Fibroblast of villous mesenchyme (primary cell): ENCODE data around the gene HTD2. TPM values are rescaled to one million over a fixed set of nuclear protein-coding genes. Genes with fewer than 3 reads are reported as not detected.
A peak's percentile ranks its signal among the peaks of the same experiment; 100 is the strongest.

Experiments
- DNase-seq: peaks from one replicate; pipeline ENCODE4 v3.0.0-alpha.2; 2010; ENCODE audit warnings: low read depth
- H3K4me3 ChIP-seq: 2 replicates; pipeline ENCODE4 v1.5.1; 2011; ENCODE audit warnings: low read depth, mild to moderate bottlenecking, low read length
- CTCF ChIP-seq: IDR thresholded peaks from 2 replicates; pipeline ENCODE4 v1.5.1; 2012; ENCODE audit warnings: low read depth, mild to moderate bottlenecking, low read length; ENCODE audit not compliant: insufficient read depth
- total RNA-seq: library from RNA; depleted of rRNA; stranded (reverse); fragments of >200 nt; gene quantifications from 2 replicates; pipeline ENCODE4 v1.2.3, GENCODE V29; 2012

Gene HTD2
- total RNA-seq, 1 donor, result 9.9 TPM

- TF ChIP-seq CTCF, result no peak
- no peak for DNase-seq
Observed at GRCh38 chr3:58349792-58350626, 43.7 kb downstream of the HTD2 start.

GRCh38 chr3:58350627-58351013 lies 44.3 kb downstream of the HTD2 start:
- peak; percentile 55 for DNase-seq
- H3K4me3 ChIP-seq, result no peak overlapping the region
- TF ChIP-seq CTCF, result no peak

More at GRCh38 chr3:58349792-58350626, 43.7 kb downstream of the HTD2 start:
- H3K4me3 ChIP-seq, result no peak overlapping the region

- no peak for TF ChIP-seq CTCF
- no peak overlapping the region for H3K4me3 ChIP-seq
- DNase-seq, result no peak
Observed at GRCh38 chr3:58351920-58352319, 45.6 kb downstream of the HTD2 start.

GRCh38 chr3:58352626-58353025 lies 46.3 kb downstream of the HTD2 start:
- no peak overlapping the region for H3K4me3 ChIP-seq
- TF ChIP-seq CTCF, result no peak
- no peak for DNase-seq

- H3K4me3 ChIP-seq, result no peak overlapping the region
- peak; percentile 62 for DNase-seq
- TF ChIP-seq CTCF, result peak; percentile 35
Observed at GRCh38 chr3:58353722-58354553, 47.6 kb downstream of the HTD2 start.

GRCh38 chr3:58355179-58355578 lies 48.9 kb downstream of the HTD2 start:
- TF ChIP-seq CTCF, result no peak
- H3K4me3 ChIP-seq, result no peak overlapping the region
- DNase-seq, result no peak
